T-cell (primary cell): ENCODE data around the gene PDE4B. TPM values are rescaled to one million over a fixed set of nuclear protein-coding genes. Genes with fewer than 3 reads are reported as not detected.

Source experiments
- ATAC-seq, 4 experiments: fragments of 200-7000 bp in 3 of 4; fragments of 150-1000 bp in 1 of 4; cut with Tn5 transposase; replicated peaks in 1 of 4; 1 replicate in 3 of 4; 2 replicates in 1 of 4; pipeline ENCODE4 v1.10.0; 2021; ENCODE audit warnings: moderate library complexity in 3 of 4, mild to moderate bottlenecking in 2 of 4, moderate number of reproducible peaks in 1 of 4
- CTCF ChIA-PET, 2 donors: fragments of 300-600 bp; sonication (Branson Sonifier 250); formaldehyde crosslinking; loops; one replicate each; lab custom pipeline; 2022; ENCODE audit warnings: antibody characterized with exemption in 2 of 2; lab: Charles Lee
- POLR2A ChIA-PET, 2 donors: fragments of 300-600 bp; sonication (Branson Sonifier 250); formaldehyde crosslinking; loops; one replicate each; lab custom pipeline; 2022; ENCODE audit warnings: antibody characterized with exemption in 2 of 2; lab: Charles Lee
- DNase-seq, 35 experiments: peaks; one replicate each; pipeline versions ENCODE4 v3.0.0 to v3.0.0-alpha.2; 2013 to 2023
- H3K27ac ChIP-seq: one replicate; pipeline ENCODE4 v1.5.1; 2013; ENCODE audit warnings: low read length
- H3K27me3 ChIP-seq, 2 experiments: replicated peaks in 1 of 2; 1 replicate in 1 of 2; 2 replicates in 1 of 2; pipeline versions ENCODE4 v1.6.1 to v1.7.0; 2013; ENCODE audit warnings: low read length in 1 of 2, mixed read lengths in 1 of 2; ENCODE audit not compliant: control insufficient read depth in 2 of 2, insufficient read depth in 2 of 2; ENCODE audit errors: extremely low read depth in 1 of 2
- H3K36me3 ChIP-seq, 2 donors: 1 replicate in 1 of 2; 2 replicates in 1 of 2; pipeline versions ENCODE4 v1.6.1 to v1.7.0; 2013; ENCODE audit warnings: low read length in 1 of 2; ENCODE audit not compliant: control insufficient read depth in 2 of 2, insufficient read depth in 1 of 2; ENCODE audit errors: extremely low read depth in 1 of 2
- H3K4me1 ChIP-seq, 2 experiments: 1 replicate in 1 of 2; 2 replicates in 1 of 2; pipeline versions ENCODE4 v1.6.1 to v1.7.0; 2013; ENCODE audit warnings: low read length in 2 of 2, mixed read lengths in 1 of 2; ENCODE audit not compliant: insufficient read depth in 2 of 2, control insufficient read depth in 1 of 2; ENCODE audit errors: extremely low read depth in 1 of 2
- H3K4me3 ChIP-seq, 2 donors: 1 replicate in 1 of 2; 2 replicates in 1 of 2; pipeline versions ENCODE4 v1.5.1 to v1.7.0; 2013; ENCODE audit warnings: mild to moderate bottlenecking in 2 of 2, low read length in 1 of 2, moderate library complexity in 1 of 2; ENCODE audit not compliant: control insufficient read depth in 1 of 2; ENCODE audit errors: extremely low read depth in 1 of 2
- H3K9me3 ChIP-seq: 2 replicates; pipeline ENCODE4 v1.7.0; 2013
- H3K27ac Mint-ChIP-seq, 2 donors: one replicate each; pipeline ENCODE4 v1.8.0; 2020 to 2021; ENCODE audit warnings: mild to moderate bottlenecking in 2 of 2, mixed read lengths in 2 of 2
- H3K27me3 Mint-ChIP-seq, 2 donors: one replicate each; pipeline ENCODE4 v1.8.0; 2021 to 2022; ENCODE audit warnings: mixed read lengths in 2 of 2
- H3K36me3 Mint-ChIP-seq: one replicate; pipeline ENCODE4 v1.8.0; 2021; ENCODE audit warnings: mixed read lengths
- H3K4me1 Mint-ChIP-seq, 3 donors: one replicate each; pipeline ENCODE4 v1.8.0; 2020 to 2022; ENCODE audit warnings: mixed read lengths in 3 of 3, mild to moderate bottlenecking in 1 of 3
- H3K4me3 Mint-ChIP-seq, 3 donors: one replicate each; pipeline ENCODE4 v1.8.0; 2020 to 2022; ENCODE audit warnings: mild to moderate bottlenecking in 3 of 3, mixed read lengths in 3 of 3, moderate library complexity in 3 of 3
- H3K9me3 Mint-ChIP-seq, 3 donors: one replicate each; pipeline ENCODE4 v1.8.0; 2020 to 2022; ENCODE audit warnings: mixed read lengths in 3 of 3
- WGBS: methylation state at CpG from one replicate; pipeline ENCODE4 v1.1.5; 2013; ENCODE audit warnings: missing lambda C conversion rate; ENCODE audit not compliant: insufficient coverage; 5-methylcytosine and 5-hydroxymethylcytosine counted together
- total RNA-seq, 35 experiments: library from RNA in 6 of 35; stranded (reverse) in 6 of 35; fragments of 120-200 nt in 1 of 35; gene quantifications; one replicate each; pipeline versions ENCODE4 v1.2.1 to v1.2.4 and lab custom pipeline; 2013 to 2026

Gene PDE4B
- total RNA-seq, 5 donors from 2014 or later (not counting 1 experiment from before 2014, with no cell fraction given) = 46.3 to 103 (median 54.1) TPM

DNA sequence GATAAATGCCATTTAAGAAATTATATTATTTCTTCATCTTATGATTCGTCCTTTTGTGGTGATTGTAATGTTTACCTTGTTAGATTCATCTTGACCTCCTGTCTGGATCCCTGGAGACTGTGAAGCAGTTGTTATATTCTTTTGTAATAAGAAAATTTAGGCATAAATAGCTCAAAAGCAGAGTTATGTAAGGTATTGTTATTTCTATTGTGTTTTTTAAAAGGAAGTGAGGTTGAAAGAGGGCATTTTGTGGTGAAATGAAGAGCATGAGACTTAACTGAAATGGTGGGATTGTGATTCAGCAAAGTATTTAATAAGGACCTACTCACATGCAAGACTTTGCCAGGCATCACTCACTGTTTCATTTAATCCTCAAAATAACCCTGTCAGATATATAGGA lies 104.0 kb downstream of the PDE4B start:
- H3K27ac ChIP-seq = no peak overlapping the region
- no peak overlapping the region for H3K4me3 ChIP-seq
- CTCF ChIA-PET = no interaction called here
- POLR2A ChIA-PET = no interaction called here
- H3K4me1 ChIP-seq = no peaks in the 10 kb centered on the region
- H3K4me3 Mint-ChIP-seq = no peak overlapping the region
- no peaks in the 10 kb centered on the region for H3K9me3 ChIP-seq
- H3K27ac Mint-ChIP-seq = no peak overlapping the region
- no CpG with 5 or more reads among the region's 1 CpG for WGBS
- DNase-seq (no peak), ATAC-seq (no peak)
- peaks cover 4 to 17% of the 10 kb centered on the region in 2 donors for H3K27me3 Mint-ChIP-seq
- no peaks in the 10 kb centered on the region for H3K36me3 Mint-ChIP-seq
- H3K36me3 ChIP-seq = no peaks in the 10 kb centered on the region
- H3K9me3 Mint-ChIP-seq = peaks cover 0 to 3% (median 0%) of the 10 kb centered on the region in 3 donors
- H3K27me3 ChIP-seq = no peaks in the 10 kb centered on the region
- H3K4me1 Mint-ChIP-seq = no peaks in the 10 kb centered on the region

DNA sequence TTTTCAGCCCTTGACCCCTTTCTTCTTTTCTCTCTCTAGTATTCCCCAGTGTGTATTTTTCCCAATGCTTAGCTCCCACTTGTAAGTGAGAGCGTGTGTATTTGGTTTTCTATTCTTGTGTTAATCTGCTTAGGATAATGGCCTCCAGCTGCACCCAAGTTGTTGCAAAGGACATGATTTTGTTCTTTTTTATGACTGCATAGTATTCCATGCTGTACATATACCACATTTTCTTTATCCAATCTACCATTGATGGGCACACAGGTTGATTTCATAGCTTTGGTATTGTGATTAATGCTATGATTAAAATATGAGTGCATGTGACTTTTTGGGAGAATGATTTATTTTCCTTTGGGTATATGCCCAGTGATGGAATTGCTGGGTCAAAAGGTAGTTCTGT lies 104.8 kb downstream of the PDE4B start:
- WGBS = no CpG with 5 or more reads among the region's 1 CpG
- no peaks in the 10 kb centered on the region for H3K9me3 ChIP-seq
- ChIA-PET POLR2A (no interaction called here), CTCF (no interaction called here)
- Mint-ChIP-seq H3K27ac (no peak overlapping the region), H3K4me3 (no peak overlapping the region), H3K4me1 (no peaks in the 10 kb centered on the region), H3K36me3 (no peaks in the 10 kb centered on the region), H3K27me3 (peaks cover 8 to 20% of the 10 kb centered on the region in 2 donors), H3K9me3 (peaks cover 0 to 3% (median 0%) of the 10 kb centered on the region in 3 donors)
- no peaks in the 10 kb centered on the region for H3K4me1 ChIP-seq
- no peaks in the 10 kb centered on the region for H3K36me3 ChIP-seq
- ATAC-seq = no peak
- H3K27ac ChIP-seq = no peak overlapping the region
- H3K4me3 ChIP-seq = no peak overlapping the region
- no peak for DNase-seq
- H3K27me3 ChIP-seq = no peaks in the 10 kb centered on the region

DNA sequence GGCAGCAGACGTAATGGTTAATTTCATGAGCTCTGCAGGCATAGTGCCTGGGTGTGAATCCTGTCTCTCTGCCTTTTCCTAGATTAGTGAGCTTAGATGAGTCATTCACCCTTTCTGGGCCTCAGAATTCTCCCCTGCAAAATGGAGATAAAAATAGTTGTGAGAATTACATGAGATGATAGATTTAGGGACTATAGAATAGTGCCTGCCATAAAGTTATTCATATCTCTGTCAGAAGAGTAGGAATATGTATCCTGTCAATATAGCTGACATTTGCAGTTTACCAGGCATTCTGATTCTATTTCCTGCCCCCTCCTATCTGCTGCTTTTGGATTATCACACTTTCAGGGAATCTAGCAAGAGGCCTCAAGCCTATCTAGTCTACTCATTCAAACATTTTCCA lies 112.0 kb downstream of the PDE4B start:
- Mint-ChIP-seq H3K27ac (no peak overlapping the region), H3K4me3 (no peak overlapping the region), H3K27me3 (peaks cover 11 to 31% of the 10 kb centered on the region in 2 donors), H3K36me3 (no peaks in the 10 kb centered on the region), H3K9me3 (no peaks in the 10 kb centered on the region), H3K4me1 (no peaks in the 10 kb centered on the region)
- Histone ChIP-seq H3K27ac (no peak overlapping the region), H3K9me3 (no peaks in the 10 kb centered on the region), H3K27me3 (peaks cover 0 to 2% of the 10 kb centered on the region in 2 experiments), H3K4me1 (no peaks in the 10 kb centered on the region), H3K36me3 (no peaks in the 10 kb centered on the region), H3K4me3 (no peak overlapping the region)
- no CpG with 5 or more reads among the region's 1 CpG for WGBS
- POLR2A ChIA-PET = no interaction called here
- CTCF ChIA-PET = no interaction called here
- ATAC-seq = no peak
- no peak for DNase-seq

DNA sequence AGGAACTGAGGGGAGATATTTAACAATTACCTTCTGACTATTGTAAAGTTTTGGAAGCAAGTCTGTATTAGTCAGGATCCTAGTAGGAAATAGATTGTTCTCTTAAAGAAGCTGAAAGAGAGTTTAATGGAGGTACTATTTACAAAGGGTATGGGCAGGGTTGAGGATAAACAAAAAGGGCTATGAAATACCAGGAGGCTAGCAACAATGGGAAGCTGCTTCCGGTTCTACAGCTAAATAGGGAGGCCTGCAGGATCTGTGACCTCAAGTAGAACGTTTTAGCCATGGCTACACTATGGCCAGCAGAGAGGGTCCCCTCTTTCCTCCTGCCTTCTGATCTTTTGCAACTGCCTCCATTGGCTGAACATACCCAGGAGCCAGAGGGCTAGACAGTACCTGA lies 117.7 kb downstream of the PDE4B start:
- no peak overlapping the region for H3K27ac Mint-ChIP-seq

DNA sequence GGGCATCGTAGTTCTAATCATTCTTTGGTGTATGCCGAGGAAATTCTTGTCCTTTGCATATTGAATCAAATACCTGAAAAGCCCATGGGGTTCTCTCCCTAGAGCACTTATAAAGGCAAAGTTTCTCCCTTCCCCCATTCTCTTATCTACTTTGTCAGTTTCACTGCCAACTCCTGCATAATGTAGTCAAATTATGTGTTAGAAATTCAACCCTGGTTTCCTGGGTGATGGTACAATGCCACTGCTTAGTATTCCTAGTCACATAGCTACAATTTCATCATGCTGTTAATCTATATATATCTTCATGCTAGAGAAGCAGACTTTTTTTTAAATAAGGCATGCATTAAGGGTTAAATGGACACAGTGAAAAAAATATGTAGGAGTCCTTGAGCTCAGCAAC lies 119.0 kb downstream of the PDE4B start:
- ChIA-PET CTCF (no interaction called here), POLR2A (no interaction called here)
- H3K36me3 Mint-ChIP-seq = no peaks in the 10 kb centered on the region
- H3K4me1 Mint-ChIP-seq = no peaks in the 10 kb centered on the region
- H3K27me3 ChIP-seq = peaks cover 0 to 2% of the 10 kb centered on the region in 2 experiments
- no peak overlapping the region for H3K4me3 Mint-ChIP-seq
- ATAC-seq (no peak), DNase-seq (no peak)
- peaks cover 1 to 20% of the 10 kb centered on the region in 2 donors for H3K27me3 Mint-ChIP-seq
- no peaks in the 10 kb centered on the region for H3K36me3 ChIP-seq
- H3K9me3 Mint-ChIP-seq = no peaks in the 10 kb centered on the region
- no peaks in the 10 kb centered on the region for H3K4me1 ChIP-seq
- WGBS = 100% methylated on average over 1 of the region's 2 CpGs
- no peak overlapping the region for H3K27ac ChIP-seq
- no peak overlapping the region for H3K4me3 ChIP-seq
- no peak overlapping the region for H3K27ac Mint-ChIP-seq
- H3K9me3 ChIP-seq = no peaks in the 10 kb centered on the region

More for the DNA sequence above, 117.7 kb downstream of the PDE4B start:
- no peaks in the 10 kb centered on the region for H3K9me3 Mint-ChIP-seq
- H3K36me3 ChIP-seq = no peaks in the 10 kb centered on the region
- ATAC-seq (no peak), DNase-seq (no peak)
- peaks cover 0 to 2% of the 10 kb centered on the region in 2 experiments for H3K27me3 ChIP-seq
- H3K36me3 Mint-ChIP-seq = no peaks in the 10 kb centered on the region
- no peak overlapping the region for H3K4me3 ChIP-seq
- H3K27ac ChIP-seq = no peak overlapping the region
- H3K9me3 ChIP-seq = no peaks in the 10 kb centered on the region
- ChIA-PET POLR2A (no interaction called here), CTCF (no interaction called here)
- H3K4me1 ChIP-seq = no peaks in the 10 kb centered on the region
- no peaks in the 10 kb centered on the region for H3K4me1 Mint-ChIP-seq
- peaks cover 1 to 25% of the 10 kb centered on the region in 2 donors for H3K27me3 Mint-ChIP-seq
- WGBS = no CpG with 5 or more reads among the region's 2 CpGs
- no peak overlapping the region for H3K4me3 Mint-ChIP-seq

DNA sequence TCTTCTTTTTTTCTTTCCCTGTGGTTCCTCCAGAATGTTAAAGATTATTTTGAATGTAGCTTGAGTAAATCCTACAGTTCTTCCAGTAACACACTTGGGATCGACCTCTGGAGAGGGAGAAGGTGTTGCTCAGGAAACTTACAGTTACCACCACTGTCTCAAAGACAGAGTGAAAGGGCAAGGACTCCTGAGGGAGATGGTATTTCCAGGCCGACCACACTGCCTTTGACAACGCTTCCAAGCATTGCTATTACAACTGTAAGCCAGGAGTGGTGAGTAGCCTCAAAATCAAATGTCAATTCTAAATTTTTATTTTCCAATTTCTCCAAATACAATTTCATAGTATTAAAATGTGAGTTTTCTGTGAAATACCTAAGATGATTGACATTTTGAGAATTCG lies 125.9 kb downstream of the PDE4B start:
- CTCF ChIA-PET = no interaction called here

DNA sequence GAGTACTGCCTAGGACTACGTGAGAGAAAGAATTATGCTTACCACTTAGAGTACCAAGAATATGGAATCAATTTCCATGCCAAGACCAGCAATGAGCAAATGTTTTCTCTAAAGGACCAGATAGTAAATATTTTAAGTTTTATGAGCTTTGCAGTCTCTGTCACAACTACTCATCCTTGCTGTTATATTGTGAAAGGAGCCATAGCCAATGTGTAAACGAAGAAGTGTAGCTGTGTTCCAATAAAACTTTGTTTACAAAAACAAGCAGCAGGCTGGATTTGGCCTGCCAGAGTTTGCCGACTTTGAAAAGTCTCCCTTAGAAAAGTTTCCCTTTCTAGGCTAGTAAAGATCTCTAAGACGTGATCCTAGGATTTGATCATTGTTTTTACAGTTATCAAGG lies 128.8 kb downstream of the PDE4B start:
- H3K9me3 ChIP-seq = no peaks in the 10 kb centered on the region
- whole genome bisulfite sequencing = 76% methylated on average over 2 of the region's 4 CpGs
- ATAC-seq (no peak), DNase-seq (no peak)
- Mint-ChIP-seq H3K27ac (no peak overlapping the region), H3K36me3 (no peaks in the 10 kb centered on the region), H3K4me1 (no peaks in the 10 kb centered on the region), H3K27me3 (no peaks in the 10 kb centered on the region), H3K4me3 (no peak overlapping the region), H3K9me3 (no peaks in the 10 kb centered on the region)
- H3K36me3 ChIP-seq = no peaks in the 10 kb centered on the region
- POLR2A ChIA-PET = no interaction called here
- CTCF ChIA-PET = interaction anchor here in 1 of 2 donors (0.6 kb wide), 1 partner anchor 105 kb away, joined by 3 read pairs; no protein-coding TSS in a partner anchor
- no peaks in the 10 kb centered on the region for H3K4me1 ChIP-seq
- H3K4me3 ChIP-seq = no peak overlapping the region
- no peak overlapping the region for H3K27ac ChIP-seq
- H3K27me3 ChIP-seq = no peaks in the 10 kb centered on the region

More for the DNA sequence above, 125.9 kb downstream of the PDE4B start:
- no CpG with 5 or more reads among the region's 4 CpGs for WGBS
- Histone ChIP-seq H3K9me3 (no peaks in the 10 kb centered on the region), H3K36me3 (no peaks in the 10 kb centered on the region), H3K4me3 (no peak overlapping the region), H3K27ac (no peak overlapping the region), H3K27me3 (no peaks in the 10 kb centered on the region), H3K4me1 (no peaks in the 10 kb centered on the region)
- Mint-ChIP-seq H3K27ac (no peak overlapping the region), H3K27me3 (peaks cover 0 to 7% of the 10 kb centered on the region in 2 donors), H3K9me3 (no peaks in the 10 kb centered on the region), H3K36me3 (no peaks in the 10 kb centered on the region), H3K4me3 (no peak overlapping the region), H3K4me1 (no peaks in the 10 kb centered on the region)
- no peak for DNase-seq
- POLR2A ChIA-PET = no interaction called here
- ATAC-seq = no peak
